Gastroesophageal sphincter (tissue), 4 donors: ENCODE data around the gene AK2. TPM values are rescaled to one million over a fixed set of nuclear protein-coding genes. Genes with fewer than 3 reads are reported as not detected.

Experiments
- ATAC-seq: fragments of 150-250 bp; one replicate; pipeline ENCODE4 v1.9.1; 2016; ENCODE audit warnings: mild to moderate bottlenecking, moderate library complexity
- H3K27ac ChIP-seq, 4 donors: fragments of 200-600 bp; sonication (generic) in 3 of 4; 1 replicate in 3 of 4; 2 replicates in 1 of 4; pipeline ENCODE4 v1.5.1; 2016 to 2019
- H3K27me3 ChIP-seq: fragments of 200-600 bp; sonication (generic); one replicate; pipeline ENCODE4 v1.5.1; 2019
- H3K36me3 ChIP-seq, 2 donors: fragments of 200-600 bp; sonication (generic); one replicate each; pipeline ENCODE4 v1.5.1; 2019; ENCODE audit warnings: control low read depth in 1 of 2
- H3K4me1 ChIP-seq, 3 donors: fragments of 200-600 bp; sonication (generic); 1 replicate in 2 of 3; 2 replicates in 1 of 3; pipeline ENCODE4 v1.5.1; 2016 to 2019; ENCODE audit warnings: control low read depth in 2 of 3
- H3K4me3 ChIP-seq, 2 donors: fragments of 200-600 bp; sonication (generic); one replicate each; pipeline ENCODE4 v1.5.1; 2019; ENCODE audit warnings: mild to moderate bottlenecking in 1 of 2, moderate library complexity in 1 of 2
- H3K9me3 ChIP-seq, 3 donors: fragments of 200-600 bp; sonication (generic); one replicate each; pipeline ENCODE4 v1.5.1; 2017 to 2019; ENCODE audit warnings: control low read depth in 2 of 3
- EP300 ChIP-seq: sonication (generic); formaldehyde crosslinking; IDR thresholded peaks from one replicate; pipeline ENCODE4 v1.6.1; 2017; ENCODE audit warnings: antibody characterized with exemption, mild to moderate bottlenecking
- POLR2A ChIP-seq, 2 donors: fragments of 450-650 bp; IDR thresholded peaks; one replicate each; pipeline ENCODE4 v1.6.1; 2017; ENCODE audit warnings: antibody characterized with exemption in 2 of 2, mild to moderate bottlenecking in 2 of 2, moderate library complexity in 1 of 2
- POLR2AphosphoS5 ChIP-seq: sonication (generic); formaldehyde crosslinking; IDR thresholded peaks from one replicate; pipeline ENCODE4 v1.6.1; 2017; ENCODE audit warnings: antibody characterized with exemption
- WGBS, 2 donors: methylation state at CpG; one replicate each; pipeline ENCODE4 v1.1.5; 2018; ENCODE audit warnings: low coverage in 1 of 2; 5-methylcytosine and 5-hydroxymethylcytosine counted together
- total RNA-seq, 4 donors: library from RNA; depleted of rRNA; stranded (reverse); fragments of >200 nt; gene quantifications; one replicate each; pipeline ENCODE4 v1.1.0, GENCODE V29; 2016
- TF ChIP-seq, protein P1 (sequence below), 4 experiments: fragments of 200-600 bp in 2 of 4; fragments of 450-650 bp in 2 of 4; sonication (generic) in 1 of 4; IDR thresholded peaks; one replicate each; pipeline ENCODE4 v1.5.1; 2017 to 2019; ENCODE audit warnings: antibody characterized with exemption in 4 of 4, mild to moderate bottlenecking in 2 of 4, moderate library complexity in 2 of 4

AK2 gene
- total RNA-seq, 4 donors from 2014 or later = 88.9 to 115 (median 97.1) TPM

DNA sequence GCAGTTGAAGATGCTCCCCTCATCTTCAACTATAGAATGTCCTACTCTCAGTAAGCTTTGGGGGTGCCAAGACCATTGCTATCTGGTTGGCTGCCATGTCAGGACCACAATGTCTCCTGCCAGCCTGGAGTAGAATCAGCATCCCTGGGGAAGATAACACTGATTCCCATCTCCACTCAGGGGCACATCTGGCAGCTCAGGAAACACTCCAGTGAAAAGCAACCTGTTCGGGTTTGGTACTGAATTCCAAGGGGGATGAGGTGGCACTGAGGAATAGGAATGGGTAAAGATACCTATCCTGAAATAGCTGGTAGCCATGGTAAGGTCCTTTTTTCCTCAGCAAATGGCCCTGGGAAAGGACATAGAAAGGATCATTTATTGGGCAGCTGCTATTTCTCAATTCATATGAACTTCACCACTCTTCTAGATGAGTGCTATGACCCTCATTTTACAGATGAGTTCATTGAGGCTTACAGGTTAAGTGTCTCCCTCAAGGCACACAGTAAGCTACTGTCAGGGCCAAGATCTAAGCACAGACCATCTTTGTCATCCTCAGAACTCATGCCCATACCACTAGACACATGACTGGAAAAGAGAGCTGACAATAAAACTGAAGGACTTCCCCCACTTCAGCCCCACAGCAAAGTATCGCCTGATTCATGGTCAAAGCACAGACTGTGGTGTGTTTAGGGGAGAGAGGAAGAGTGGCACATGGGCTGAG lies 31.4 kb downstream of the AK2 start:
- Histone ChIP-seq H3K27me3 (no peaks in the 10 kb centered on the region), H3K4me3 (no peak overlapping the region), H3K27ac (no peak overlapping the region), H3K36me3 (peaks cover 0 to 18% of the 10 kb centered on the region in 2 donors), H3K4me1 (peaks cover 0 to 62% (median 0%) of the 10 kb centered on the region in 3 donors), H3K9me3 (no peaks in the 10 kb centered on the region)
- no peak for TF ChIP-seq POLR2A (IDR thresholded peaks at IDR 0.05)
- TF ChIP-seq, protein P1, sequence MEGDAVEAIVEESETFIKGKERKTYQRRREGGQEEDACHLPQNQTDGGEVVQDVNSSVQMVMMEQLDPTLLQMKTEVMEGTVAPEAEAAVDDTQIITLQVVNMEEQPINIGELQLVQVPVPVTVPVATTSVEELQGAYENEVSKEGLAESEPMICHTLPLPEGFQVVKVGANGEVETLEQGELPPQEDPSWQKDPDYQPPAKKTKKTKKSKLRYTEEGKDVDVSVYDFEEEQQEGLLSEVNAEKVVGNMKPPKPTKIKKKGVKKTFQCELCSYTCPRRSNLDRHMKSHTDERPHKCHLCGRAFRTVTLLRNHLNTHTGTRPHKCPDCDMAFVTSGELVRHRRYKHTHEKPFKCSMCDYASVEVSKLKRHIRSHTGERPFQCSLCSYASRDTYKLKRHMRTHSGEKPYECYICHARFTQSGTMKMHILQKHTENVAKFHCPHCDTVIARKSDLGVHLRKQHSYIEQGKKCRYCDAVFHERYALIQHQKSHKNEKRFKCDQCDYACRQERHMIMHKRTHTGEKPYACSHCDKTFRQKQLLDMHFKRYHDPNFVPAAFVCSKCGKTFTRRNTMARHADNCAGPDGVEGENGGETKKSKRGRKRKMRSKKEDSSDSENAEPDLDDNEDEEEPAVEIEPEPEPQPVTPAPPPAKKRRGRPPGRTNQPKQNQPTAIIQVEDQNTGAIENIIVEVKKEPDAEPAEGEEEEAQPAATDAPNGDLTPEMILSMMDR (IDR thresholded peaks at IDR 0.05) = no peak
- no peak for TF ChIP-seq EP300
- TF ChIP-seq POLR2AphosphoS5 = no peak
- ATAC-seq = no peak
- 82 to 95% methylated on average over 2 of the region's 2 CpGs for WGBS, 2 donors

DNA sequence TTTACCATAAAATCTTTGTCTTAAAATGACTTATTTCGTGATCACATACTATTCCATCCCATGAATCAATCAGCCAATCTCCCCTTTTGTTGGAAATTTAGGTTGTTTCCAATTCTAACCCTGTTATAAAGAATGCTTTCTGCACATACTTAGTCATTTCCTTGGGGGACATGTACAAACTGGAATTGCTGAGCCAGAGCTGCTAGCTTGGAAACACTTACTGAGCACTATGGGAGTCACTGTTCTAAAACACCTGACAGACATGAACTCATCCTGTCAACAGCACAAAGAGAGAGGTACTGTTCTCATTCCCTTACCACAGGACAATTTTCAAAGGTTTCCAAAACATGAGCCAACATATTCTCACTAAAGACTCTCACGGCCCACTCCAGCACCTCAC lies 32.1 kb downstream of the AK2 start:
- H3K4me3 ChIP-seq = no peak overlapping the region
- H3K27me3 ChIP-seq = no peaks in the 10 kb centered on the region
- peak; percentile 13 for TF ChIP-seq POLR2AphosphoS5
- TF ChIP-seq, protein P1 (IDR thresholded peaks at IDR 0.05) = no peak
- no peaks in the 10 kb centered on the region for H3K9me3 ChIP-seq
- peaks cover 0 to 17% of the 10 kb centered on the region in 2 donors for H3K36me3 ChIP-seq
- H3K27ac ChIP-seq = no peak overlapping the region
- no peak for ATAC-seq
- WGBS, 2 donors = 43 to 58% methylated on average over 1 to 2 of the region's 2 CpGs
- H3K4me1 ChIP-seq = peaks cover 0 to 59% (median 0%) of the 10 kb centered on the region in 3 donors

DNA sequence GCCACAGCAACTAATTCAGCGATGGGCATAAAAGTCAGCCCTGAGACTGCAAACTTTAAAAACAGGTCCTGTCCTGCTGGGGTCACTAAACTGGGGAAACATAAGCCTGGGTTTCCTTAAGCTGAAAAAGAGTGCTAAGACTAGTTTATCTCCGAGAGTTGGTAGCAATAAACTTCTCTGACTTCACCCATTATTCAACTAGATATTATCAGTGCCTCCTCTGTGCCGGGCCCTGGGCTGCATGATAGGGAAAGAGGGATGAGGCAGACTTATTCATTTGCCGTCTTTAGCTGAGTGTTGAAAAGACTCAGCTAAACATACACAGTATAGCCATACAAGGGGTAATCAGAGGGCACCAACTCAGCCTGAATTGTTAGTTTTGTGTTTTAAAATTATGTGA lies 33.0 kb downstream of the AK2 start:
- no peaks in the 10 kb centered on the region for H3K9me3 ChIP-seq
- WGBS, 2 donors = 30 to 33% methylated on average over 1 to 2 of the region's 4 CpGs
- H3K36me3 ChIP-seq = peaks cover 0 to 8% of the 10 kb centered on the region in 2 donors
- no peak overlapping the region for H3K4me3 ChIP-seq
- no peak overlapping the region for H3K27ac ChIP-seq
- H3K4me1 ChIP-seq = peaks cover 0 to 59% (median 5%) of the 10 kb centered on the region in 3 donors
- no peak for ATAC-seq
- no peaks in the 10 kb centered on the region for H3K27me3 ChIP-seq
- TF ChIP-seq POLR2A (IDR thresholded peaks at IDR 0.05) = no peak
- no peak for TF ChIP-seq EP300
- TF ChIP-seq POLR2AphosphoS5 = no peak
- TF ChIP-seq, protein P1 (IDR thresholded peaks at IDR 0.05) = no peak

DNA sequence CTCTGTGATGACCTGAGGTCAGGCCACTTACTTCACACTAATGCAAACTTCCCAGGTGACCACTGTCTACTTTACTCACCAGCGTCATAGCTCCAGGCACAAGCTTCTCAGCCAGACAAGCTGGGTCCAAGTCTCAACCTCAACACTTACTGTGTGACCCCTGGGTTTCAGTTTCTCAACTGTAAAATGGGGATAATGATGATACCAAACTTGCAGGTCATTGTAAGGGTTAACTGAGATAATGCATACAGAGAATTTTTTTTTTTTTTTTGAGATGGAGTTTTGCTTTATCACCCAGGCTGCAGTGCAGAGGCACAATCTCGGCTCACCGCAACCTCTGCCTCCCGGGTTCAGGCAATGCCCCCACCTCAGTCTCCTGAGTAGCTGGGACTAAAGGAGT lies 34.7 kb downstream of the AK2 start:
- Histone ChIP-seq H3K4me1 (peaks cover 0 to 67% (median 20%) of the 10 kb centered on the region in 3 donors), H3K27me3 (no peaks in the 10 kb centered on the region), H3K36me3 (no peaks in the 10 kb centered on the region), H3K9me3 (no peaks in the 10 kb centered on the region), H3K4me3 (no peak overlapping the region), H3K27ac (no peak overlapping the region)
- TF ChIP-seq POLR2A (IDR thresholded peaks at IDR 0.05) (no peak), POLR2AphosphoS5 (no peak), EP300 (no peak)
- TF ChIP-seq, protein P1 (IDR thresholded peaks at IDR 0.05) = no peak
- no peak for ATAC-seq
- WGBS, 2 donors = 83 to 85% methylated on average over 1 to 2 of the region's 4 CpGs

DNA sequence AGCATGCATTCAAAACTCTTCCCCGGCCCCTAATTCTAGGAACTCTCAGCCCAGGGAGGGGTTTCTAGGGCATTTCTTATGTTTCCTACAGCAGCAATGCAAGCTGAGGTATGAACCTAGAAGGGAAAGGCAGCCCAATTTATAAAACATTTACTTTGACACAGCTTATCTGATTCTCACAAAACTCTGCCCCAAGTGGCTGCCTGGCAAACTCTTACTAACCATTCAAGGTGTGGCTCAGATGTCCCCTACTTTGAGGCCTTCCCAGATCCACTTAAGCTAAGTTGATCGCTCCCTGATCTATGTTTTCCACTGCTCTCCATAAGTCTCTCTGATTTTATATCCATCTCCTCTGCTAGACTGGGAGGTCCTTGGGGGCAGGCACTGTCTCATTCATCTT lies 35.4 kb downstream of the AK2 start:
- TF ChIP-seq POLR2AphosphoS5 = no peak
- no peak for TF ChIP-seq EP300
- TF ChIP-seq, protein P1 (IDR thresholded peaks at IDR 0.05) = no peak
- no peak for TF ChIP-seq POLR2A (IDR thresholded peaks at IDR 0.05)
- Histone ChIP-seq H3K36me3 (no peaks in the 10 kb centered on the region), H3K4me3 (no peak overlapping the region), H3K9me3 (no peaks in the 10 kb centered on the region), H3K27me3 (no peaks in the 10 kb centered on the region), H3K4me1 (peaks cover 0 to 63% (median 22%) of the 10 kb centered on the region in 3 donors), H3K27ac (no peak overlapping the region)
- ATAC-seq = no peak
- 94 to 100% methylated on average over 2 of the region's 2 CpGs for WGBS, 2 donors
